GM06990 (cell line): Measurements from ENCODE around the gene WDR82.

ENCODE experiments used
- DNase-seq: peaks from one replicate; pipeline ENCODE4 v3.0.0-alpha.2; 2011; ENCODE audit not compliant: insufficient read length; ENCODE audit errors: extremely low read depth
- H3K27me3 ChIP-seq: replicated peaks from 2 replicates; pipeline ENCODE4 v1.6.0; 2011; ENCODE audit warnings: low read length; ENCODE audit not compliant: control insufficient read depth, insufficient read depth
- H3K36me3 ChIP-seq: 2 replicates; pipeline ENCODE4 v1.5.1; 2011; ENCODE audit warnings: low read length; ENCODE audit not compliant: control insufficient read depth, insufficient read depth
- H3K4me3 ChIP-seq: replicated peaks from 2 replicates; pipeline ENCODE4 v1.5.1; 2011; ENCODE audit warnings: low read depth, mild to moderate bottlenecking, control low read depth, low read length
- CTCF ChIP-seq: IDR thresholded peaks from 2 replicates; pipeline ENCODE4 v1.5.1; 2011; ENCODE audit warnings: low read length, control low read depth, mild to moderate bottlenecking, inconsistent platforms; ENCODE audit not compliant: insufficient read depth, poor library complexity, severe bottlenecking

Gene WDR82

GRCh38 chr3:52298149-52299098, 20.0 kb upstream of the WDR82 start:
- no peak for DNase-seq
- TF ChIP-seq CTCF = no peak
- H3K27me3 ChIP-seq = no peaks in the 10 kb centered on the region
- H3K4me3 ChIP-seq = no peak overlapping the region
- peaks cover 5% of the 10 kb centered on the region for H3K36me3 ChIP-seq

GRCh38 chr3:52297242-52298148, 19.0 kb upstream of the WDR82 start:
- no peak for TF ChIP-seq CTCF
- no peaks in the 10 kb centered on the region for H3K27me3 ChIP-seq
- H3K36me3 ChIP-seq = peaks cover 10% of the 10 kb centered on the region
- no peak overlapping the region for H3K4me3 ChIP-seq
- DNase-seq = no peak

- Histone ChIP-seq H3K27me3 (no peaks in the 10 kb centered on the region), H3K4me3 (no peak overlapping the region), H3K36me3 (peaks cover 23% of the 10 kb centered on the region)
- TF ChIP-seq CTCF = no peak
- no peak for DNase-seq
Measured at GRCh38 chr3:52295671-52296208, 17.3 kb upstream of the WDR82 start.

GRCh38 chr3:52294320-52295150, 16.1 kb upstream of the WDR82 start:
- Histone ChIP-seq H3K27me3 (no peaks in the 10 kb centered on the region), H3K36me3 (peaks cover 25% of the 10 kb centered on the region), H3K4me3 (no peak overlapping the region)
- TF ChIP-seq CTCF = no peak
- no peak for DNase-seq
